ENCODE measurements around the gene HRH1. TPM values are rescaled to one million over a fixed set of nuclear protein-coding genes. Genes with fewer than 3 reads are reported as not detected.

HRH1 gene
- total and polyA plus RNA-seq, 2 of the 13 experiments (the other 11 are each of a cell fraction or from before 2014, with no cell fraction given) = not detected

GRCh38 chr3:11271986-11272904 is 118.0 kb downstream of the HRH1 start, which contains the start of gene ATG7 (continued):
- peak; percentile 91 for TF ChIP-seq ZNF687 (CRISPR knock-in tag; IDR thresholded peaks at IDR 0.05)
- peak; percentile 76 for TF ChIP-seq HNRNPLL (IDR thresholded peaks at IDR 0.05; ENCODE audit: low read depth, low read length, poor library complexity, severe bottlenecking)
- TF ChIP-seq RELA (CRISPR knock-in tag; IDR thresholded peaks at IDR 0.05) = peak; percentile 78; the same call in 1 of the 2 replicates
- TF ChIP-seq UBTF (CRISPR knock-in tag; IDR thresholded peaks at IDR 0.05) = peak; percentile 78
- TF ChIP-seq BCL3 (CRISPR knock-in tag; IDR thresholded peaks at IDR 0.05) = peak; percentile 64; the same call in 1 of the 2 replicates
- TF ChIP-seq KLF9 (CRISPR knock-in tag; IDR thresholded peaks at IDR 0.05; ENCODE audit: low read depth) = no peak
- TF ChIP-seq ZNF337 (CRISPR knock-in tag; IDR thresholded peaks at IDR 0.05; ENCODE audit: borderline replicate concordance, low read depth) = no peak
- TF ChIP-seq CENPBD1 (CRISPR knock-in tag; IDR thresholded peaks at IDR 0.05; ENCODE audit: borderline replicate concordance, low read depth) = no peak
- peak; percentile 55; the same call in 1 of the 2 replicates for TF ChIP-seq ZBTB26 (CRISPR knock-in tag; IDR thresholded peaks at IDR 0.05; ENCODE audit: borderline replicate concordance)
- no peak for TF ChIP-seq NR2F6 (IDR thresholded peaks at IDR 0.05)
- peak; percentile 42; the same call in 1 of the 2 replicates for TF ChIP-seq NR2F6 (CRISPR knock-in tag; IDR thresholded peaks at IDR 0.05)
- peak; percentile 82; the same call in 1 of the 2 replicates for TF ChIP-seq EEA1 (CRISPR knock-in tag; IDR thresholded peaks at IDR 0.05; ENCODE audit: borderline replicate concordance)
- no peak for TF ChIP-seq NFIB (CRISPR knock-in tag; IDR thresholded peaks at IDR 0.05; ENCODE audit: borderline replicate concordance)
- no peak for TF ChIP-seq TEAD2 (CRISPR knock-in tag; IDR thresholded peaks at IDR 0.05)
- TF ChIP-seq ZNF232 (CRISPR knock-in tag; IDR thresholded peaks at IDR 0.05; ENCODE audit: borderline replicate concordance) = peak; percentile 79; the same call in 1 of the 2 replicates
